Breast epithelium (tissue), 4 donors: Measurements from ENCODE around the gene PALLD. TPM values are rescaled to one million over a fixed set of nuclear protein-coding genes. Genes with fewer than 3 reads are reported as not detected.

Source experiments
- DNase-seq, 2 donors: peaks; one replicate each; pipeline ENCODE4 v3.0.0-alpha.2; 2019; ENCODE audit warnings: low spot score in 2 of 2
- H3K27ac ChIP-seq, 2 donors: fragments of 200-600 bp; sonication (generic) in 1 of 2; one replicate each; pipeline ENCODE4 v1.5.1; 2016 to 2019; ENCODE audit warnings: mild to moderate bottlenecking in 1 of 2
- H3K27me3 ChIP-seq, 2 donors: fragments of 200-600 bp; sonication (generic) in 1 of 2; one replicate each; pipeline versions ENCODE4 v1.5.1 to v1.6.0; 2017 to 2019; ENCODE audit warnings: control low read depth in 1 of 2, mild to moderate bottlenecking in 1 of 2
- H3K36me3 ChIP-seq: fragments of 200-600 bp; one replicate; pipeline ENCODE4 v1.5.1; 2019
- H3K4me1 ChIP-seq, 2 donors: fragments of 200-600 bp; sonication (generic); one replicate each; pipeline ENCODE4 v1.5.1; 2016 to 2019; ENCODE audit warnings: control low read depth in 1 of 2
- H3K4me3 ChIP-seq, 3 donors: fragments of 200-600 bp; sonication (generic); 1 replicate in 2 of 3; 2 replicates in 1 of 3; pipeline ENCODE4 v1.5.1; 2016 to 2019; ENCODE audit warnings: mild to moderate bottlenecking in 3 of 3, moderate library complexity in 2 of 3
- H3K9me3 ChIP-seq, 2 donors: fragments of 200-600 bp; sonication (generic) in 1 of 2; one replicate each; pipeline ENCODE4 v1.5.1; 2016 to 2019; ENCODE audit warnings: control low read depth in 1 of 2
- POLR2A ChIP-seq: fragments of 450-650 bp; IDR thresholded peaks from one replicate; pipeline ENCODE4 v1.6.1; 2016; ENCODE audit warnings: antibody characterized with exemption, mild to moderate bottlenecking, moderate library complexity
- POLR2AphosphoS5 ChIP-seq, 3 donors: sonication (generic); formaldehyde crosslinking; IDR thresholded peaks; one replicate each; pipeline ENCODE4 v1.6.1; 2017; ENCODE audit warnings: antibody characterized with exemption in 3 of 3
- intact Hi-C: fragments of 100-400 bp; cut with DNase I; formaldehyde crosslinking; loops from one replicate; pipeline ENCODE4 v1.15.1; 2023; ENCODE audit warnings: low total_unique reads
- total RNA-seq, 3 donors: library from RNA; depleted of rRNA; stranded (reverse); fragments of >200 nt; gene quantifications; one replicate each; pipeline ENCODE4 v1.1.0, GENCODE V29; 2016
- TF ChIP-seq, protein P1 (sequence below), 3 donors: fragments of 450-650 bp; IDR thresholded peaks; one replicate each; pipeline ENCODE4 v1.5.1; 2016 to 2017; ENCODE audit warnings: antibody characterized with exemption in 3 of 3, mild to moderate bottlenecking in 3 of 3, moderate library complexity in 3 of 3

The PALLD gene
- total RNA-seq, 3 donors from 2014 or later, result 96.0 to 186 (median 174) TPM

DNA sequence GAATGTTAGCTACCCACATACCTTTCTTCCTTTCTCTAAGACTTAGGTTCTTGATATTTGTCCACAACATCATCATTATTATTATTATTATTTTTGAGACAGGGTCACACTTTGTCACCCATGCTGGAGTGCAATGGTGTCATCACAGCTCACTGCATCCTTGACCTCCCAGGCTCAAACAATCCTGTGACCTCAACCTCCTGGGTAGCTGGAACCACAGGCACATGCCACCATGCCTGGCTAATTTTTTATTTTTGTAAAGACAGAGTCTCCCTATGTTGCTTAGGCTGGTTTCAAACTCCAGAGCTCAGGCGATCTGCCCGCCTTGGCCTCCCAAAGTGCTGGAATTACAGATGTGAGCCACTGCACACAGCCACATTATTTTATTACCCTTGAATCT is 394.2 kb downstream of the PALLD start:
- H3K27ac ChIP-seq, result peak overlapping the region in 1 of 2 donors; percentile 2

DNA sequence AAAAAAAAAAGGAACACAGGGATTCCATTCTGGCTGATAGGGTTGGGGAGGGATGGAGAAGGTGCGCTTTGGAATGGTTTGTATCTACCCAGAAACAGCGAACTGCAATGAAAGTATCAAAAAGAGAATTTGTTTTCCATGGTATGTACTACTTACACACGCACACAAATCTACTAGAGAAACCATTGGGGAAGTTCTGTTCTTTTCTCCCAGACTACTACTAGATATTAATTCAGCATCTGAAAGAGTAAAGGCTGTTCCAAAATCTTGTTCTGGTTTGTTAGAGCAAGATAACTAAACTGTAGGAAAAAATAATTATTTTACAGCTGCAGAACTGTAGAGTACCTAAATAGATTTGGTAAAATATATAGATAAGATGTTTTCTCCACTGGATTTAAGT is 394.8 kb downstream of the PALLD start:
- no peak overlapping the region for H3K27ac ChIP-seq
- H3K9me3 ChIP-seq, result no peaks in the 10 kb centered on the region
- no peaks in the 10 kb centered on the region for H3K36me3 ChIP-seq
- no peak for DNase-seq
- no peak overlapping the region for H3K4me3 ChIP-seq
- TF ChIP-seq, protein P1, sequence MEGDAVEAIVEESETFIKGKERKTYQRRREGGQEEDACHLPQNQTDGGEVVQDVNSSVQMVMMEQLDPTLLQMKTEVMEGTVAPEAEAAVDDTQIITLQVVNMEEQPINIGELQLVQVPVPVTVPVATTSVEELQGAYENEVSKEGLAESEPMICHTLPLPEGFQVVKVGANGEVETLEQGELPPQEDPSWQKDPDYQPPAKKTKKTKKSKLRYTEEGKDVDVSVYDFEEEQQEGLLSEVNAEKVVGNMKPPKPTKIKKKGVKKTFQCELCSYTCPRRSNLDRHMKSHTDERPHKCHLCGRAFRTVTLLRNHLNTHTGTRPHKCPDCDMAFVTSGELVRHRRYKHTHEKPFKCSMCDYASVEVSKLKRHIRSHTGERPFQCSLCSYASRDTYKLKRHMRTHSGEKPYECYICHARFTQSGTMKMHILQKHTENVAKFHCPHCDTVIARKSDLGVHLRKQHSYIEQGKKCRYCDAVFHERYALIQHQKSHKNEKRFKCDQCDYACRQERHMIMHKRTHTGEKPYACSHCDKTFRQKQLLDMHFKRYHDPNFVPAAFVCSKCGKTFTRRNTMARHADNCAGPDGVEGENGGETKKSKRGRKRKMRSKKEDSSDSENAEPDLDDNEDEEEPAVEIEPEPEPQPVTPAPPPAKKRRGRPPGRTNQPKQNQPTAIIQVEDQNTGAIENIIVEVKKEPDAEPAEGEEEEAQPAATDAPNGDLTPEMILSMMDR (IDR thresholded peaks at IDR 0.05), result no peak
- TF ChIP-seq POLR2AphosphoS5 (IDR thresholded peaks at IDR 0.05) (no peak), POLR2A (no peak)
- no peaks in the 10 kb centered on the region for H3K27me3 ChIP-seq
- intact Hi-C loops, result no loop called here
- peaks cover 0 to 3% of the 10 kb centered on the region in 2 donors for H3K4me1 ChIP-seq

More for the DNA sequence above, 394.2 kb downstream of the PALLD start:
- no peaks in the 10 kb centered on the region for H3K27me3 ChIP-seq
- no peak for DNase-seq
- peaks cover 0 to 3% of the 10 kb centered on the region in 2 donors for H3K4me1 ChIP-seq
- H3K4me3 ChIP-seq, result no peak overlapping the region
- no peaks in the 10 kb centered on the region for H3K36me3 ChIP-seq
- intact Hi-C loops, result no loop called here
- TF ChIP-seq POLR2AphosphoS5 (IDR thresholded peaks at IDR 0.05) (no peak), POLR2A (no peak)
- TF ChIP-seq, protein P1 (IDR thresholded peaks at IDR 0.05), result no peak
- no peaks in the 10 kb centered on the region for H3K9me3 ChIP-seq

DNA sequence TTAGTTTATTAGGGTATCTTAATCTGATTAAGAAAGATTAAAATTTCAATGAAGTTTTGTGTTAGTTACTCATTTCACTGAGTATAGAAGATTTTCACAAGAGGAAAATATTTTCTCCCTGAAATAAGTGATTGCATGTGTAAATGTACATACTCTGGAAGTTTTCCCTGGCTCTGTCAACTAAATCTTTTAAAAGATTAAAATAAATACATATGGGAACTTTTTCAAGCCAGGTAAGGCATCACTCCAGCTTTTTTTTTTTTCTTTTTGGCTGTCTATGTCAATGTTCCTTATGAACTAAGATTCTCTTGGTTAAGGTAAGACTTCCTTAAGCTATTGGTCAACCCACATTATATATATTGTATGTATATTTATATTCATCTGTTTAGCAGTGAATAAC is 395.6 kb downstream of the PALLD start:
- intact Hi-C loops, result no loop called here
- H3K9me3 ChIP-seq, result no peaks in the 10 kb centered on the region
- no peaks in the 10 kb centered on the region for H3K36me3 ChIP-seq
- H3K27ac ChIP-seq, result no peak overlapping the region
- no peak for TF ChIP-seq POLR2AphosphoS5 (IDR thresholded peaks at IDR 0.05)
- TF ChIP-seq POLR2A, result no peak
- TF ChIP-seq, protein P1 (IDR thresholded peaks at IDR 0.05), result no peak
- H3K4me1 ChIP-seq, result no peaks in the 10 kb centered on the region
- no peak overlapping the region for H3K4me3 ChIP-seq
- H3K27me3 ChIP-seq, result no peaks in the 10 kb centered on the region
- DNase-seq, result no peak

DNA sequence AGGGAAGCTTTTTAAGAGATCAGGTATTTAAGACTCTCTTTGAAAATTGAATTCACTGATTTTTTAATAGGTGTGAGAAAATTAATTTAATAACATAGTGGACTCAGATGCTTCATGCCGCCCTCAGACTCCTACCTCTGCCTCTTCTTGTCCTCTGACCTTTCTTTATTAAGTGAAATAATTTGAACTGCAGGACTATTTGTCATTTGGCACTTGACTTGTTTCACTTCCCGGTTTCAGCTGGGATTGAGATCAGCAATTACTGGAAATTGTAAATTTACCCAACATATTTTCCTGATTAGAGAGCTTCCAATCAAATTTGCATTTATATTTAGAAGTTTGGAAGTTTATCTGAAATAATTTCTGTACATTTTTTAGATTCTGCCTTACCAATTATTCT is 396.4 kb downstream of the PALLD start:
- TF ChIP-seq POLR2AphosphoS5 (IDR thresholded peaks at IDR 0.05) (no peak), POLR2A (no peak)
- TF ChIP-seq, protein P1 (IDR thresholded peaks at IDR 0.05), result no peak
- Histone ChIP-seq H3K27ac (peak overlapping the region in 1 of 2 donors; percentile 33), H3K36me3 (no peaks in the 10 kb centered on the region), H3K27me3 (no peaks in the 10 kb centered on the region), H3K4me1 (no peaks in the 10 kb centered on the region), H3K4me3 (no peak overlapping the region), H3K9me3 (no peaks in the 10 kb centered on the region)
- DNase-seq, result no peak
- intact Hi-C loops, result no loop called here

DNA sequence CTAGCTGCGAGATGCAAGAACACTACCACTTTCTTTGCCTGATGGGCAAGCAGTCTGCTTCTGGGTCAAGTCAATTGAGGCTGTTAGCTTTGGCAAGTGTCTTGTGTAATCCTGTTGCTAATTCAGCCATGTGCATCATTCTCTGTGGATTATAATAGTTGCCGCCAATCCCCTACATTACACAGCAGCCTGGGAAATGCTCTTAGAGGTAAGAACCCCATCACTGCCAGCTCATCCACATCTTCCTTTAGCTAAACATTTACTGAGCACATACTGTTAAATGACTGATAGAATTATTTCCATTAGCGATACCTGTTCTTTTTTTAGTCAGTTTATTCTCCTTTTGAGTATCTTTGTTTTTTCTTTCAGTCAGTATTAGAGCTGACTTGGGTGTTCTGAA is 397.0 kb downstream of the PALLD start:
- no peaks in the 10 kb centered on the region for H3K4me1 ChIP-seq
- DNase-seq, result no peak
- no peak overlapping the region for H3K4me3 ChIP-seq
- H3K36me3 ChIP-seq, result no peaks in the 10 kb centered on the region
- peak overlapping the region in 1 of 2 donors; percentile 33 for H3K27ac ChIP-seq
- intact Hi-C loops, result no loop called here
- no peaks in the 10 kb centered on the region for H3K9me3 ChIP-seq
- TF ChIP-seq POLR2AphosphoS5 (IDR thresholded peaks at IDR 0.05), result no peak
- TF ChIP-seq, protein P1 (IDR thresholded peaks at IDR 0.05), result no peak
- no peak for TF ChIP-seq POLR2A
- H3K27me3 ChIP-seq, result no peaks in the 10 kb centered on the region
